OCI-LY3 (cell line): ENCODE results near the gene CCDC50.

Experiments used
- EZH2phosphoT487 ChIP-seq: fragments of 200-600 bp; shearing (Covaris generic); IDR thresholded peaks from 2 replicates; pipeline ENCODE4 v1.6.1; 2018; ENCODE audit warnings: antibody characterized with exemption, mixed run types, low read depth
- TF ChIP-seq, protein P1 (sequence below): fragments of 200-600, 300-600 bp; sonication (generic); IDR thresholded peaks from 2 replicates; pipeline ENCODE4 v1.5.1; 2014; ENCODE audit warnings: antibody characterized with exemption, low read length, low read depth

DNA sequence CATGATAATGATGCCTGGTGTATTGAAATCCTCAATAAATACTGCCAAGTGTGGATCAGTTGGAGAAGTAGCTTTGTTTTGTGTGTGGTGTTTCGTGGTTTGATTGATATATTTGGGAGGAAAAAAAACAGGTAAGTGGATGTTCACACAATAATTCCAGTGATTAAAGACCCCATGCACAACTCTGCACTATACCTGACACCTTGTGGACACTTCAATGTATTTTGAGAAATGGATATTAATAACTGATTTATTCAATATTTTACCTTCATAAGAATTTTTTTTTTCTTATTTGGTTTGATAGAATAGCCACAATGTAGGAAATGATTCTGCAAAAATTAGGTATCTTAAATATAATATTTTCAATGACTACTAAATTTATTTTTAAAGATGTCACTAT, 69.4 kb downstream of the CCDC50 start:
- TF ChIP-seq, protein P1, sequence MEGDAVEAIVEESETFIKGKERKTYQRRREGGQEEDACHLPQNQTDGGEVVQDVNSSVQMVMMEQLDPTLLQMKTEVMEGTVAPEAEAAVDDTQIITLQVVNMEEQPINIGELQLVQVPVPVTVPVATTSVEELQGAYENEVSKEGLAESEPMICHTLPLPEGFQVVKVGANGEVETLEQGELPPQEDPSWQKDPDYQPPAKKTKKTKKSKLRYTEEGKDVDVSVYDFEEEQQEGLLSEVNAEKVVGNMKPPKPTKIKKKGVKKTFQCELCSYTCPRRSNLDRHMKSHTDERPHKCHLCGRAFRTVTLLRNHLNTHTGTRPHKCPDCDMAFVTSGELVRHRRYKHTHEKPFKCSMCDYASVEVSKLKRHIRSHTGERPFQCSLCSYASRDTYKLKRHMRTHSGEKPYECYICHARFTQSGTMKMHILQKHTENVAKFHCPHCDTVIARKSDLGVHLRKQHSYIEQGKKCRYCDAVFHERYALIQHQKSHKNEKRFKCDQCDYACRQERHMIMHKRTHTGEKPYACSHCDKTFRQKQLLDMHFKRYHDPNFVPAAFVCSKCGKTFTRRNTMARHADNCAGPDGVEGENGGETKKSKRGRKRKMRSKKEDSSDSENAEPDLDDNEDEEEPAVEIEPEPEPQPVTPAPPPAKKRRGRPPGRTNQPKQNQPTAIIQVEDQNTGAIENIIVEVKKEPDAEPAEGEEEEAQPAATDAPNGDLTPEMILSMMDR: peak; percentile 29
- no peak for TF ChIP-seq EZH2phosphoT487
